Rectal smooth muscle tissue (tissue), 1 donor: ENCODE results near the gene VSIG10.

Experiments used
- H3K27ac ChIP-seq: one replicate; pipeline ENCODE4 v1.7.0; 2013; ENCODE audit warnings: low read depth, low read length, inconsistent platforms
- H3K27me3 ChIP-seq: one replicate; pipeline ENCODE4 v1.7.0; 2013; ENCODE audit warnings: low read length; ENCODE audit not compliant: control insufficient read depth, insufficient read depth
- H3K36me3 ChIP-seq: one replicate; pipeline ENCODE4 v1.7.0; 2013; ENCODE audit warnings: low read length; ENCODE audit not compliant: control insufficient read depth, insufficient read depth
- H3K4me1 ChIP-seq: one replicate; pipeline ENCODE4 v1.7.0; 2013; ENCODE audit warnings: low read length; ENCODE audit not compliant: control insufficient read depth, insufficient read depth
- H3K4me3 ChIP-seq: one replicate; pipeline ENCODE4 v1.7.0; 2013; ENCODE audit warnings: low read length
- H3K9ac ChIP-seq: one replicate; pipeline ENCODE4 v1.7.0; 2013; ENCODE audit warnings: low read length

Gene VSIG10

GRCh38 chr12:118053071-118053985 is 50.5 kb downstream of the VSIG10 start:
- H3K27me3 ChIP-seq: no peaks in the 10 kb centered on the region
- H3K9ac ChIP-seq: no peak overlapping the region
- peak overlapping the region; percentile 47 for H3K27ac ChIP-seq
- H3K4me3 ChIP-seq: no peak overlapping the region
- peaks cover 6% of the 10 kb centered on the region for H3K36me3 ChIP-seq
- peaks cover 5% of the 10 kb centered on the region for H3K4me1 ChIP-seq

- Histone ChIP-seq H3K4me1 (peaks cover 5% of the 10 kb centered on the region), H3K27me3 (no peaks in the 10 kb centered on the region), H3K36me3 (peaks cover 6% of the 10 kb centered on the region), H3K9ac (no peak overlapping the region), H3K27ac (peak overlapping the region; percentile 47), H3K4me3 (no peak overlapping the region)
Measured at GRCh38 chr12:118052324-118053070, 51.3 kb downstream of the VSIG10 start.

GRCh38 chr12:118050972-118051910 is 52.6 kb downstream of the VSIG10 start:
- no peaks in the 10 kb centered on the region for H3K27me3 ChIP-seq
- peaks cover 5% of the 10 kb centered on the region for H3K4me1 ChIP-seq
- no peak overlapping the region for H3K4me3 ChIP-seq
- H3K27ac ChIP-seq: no peak overlapping the region
- H3K9ac ChIP-seq: no peak overlapping the region
- peaks cover 6% of the 10 kb centered on the region for H3K36me3 ChIP-seq

GRCh38 chr12:118046430-118046829 is 57.4 kb downstream of the VSIG10 start:
- H3K27ac ChIP-seq: no peak overlapping the region

GRCh38 chr12:118044577-118044976 is 59.2 kb downstream of the VSIG10 start:
- H3K27ac ChIP-seq: no peak overlapping the region

More at GRCh38 chr12:118046430-118046829, 57.4 kb downstream of the VSIG10 start:
- peaks cover 18% of the 10 kb centered on the region for H3K36me3 ChIP-seq
- no peaks in the 10 kb centered on the region for H3K27me3 ChIP-seq
- no peak overlapping the region for H3K9ac ChIP-seq
- no peak overlapping the region for H3K4me3 ChIP-seq
- H3K4me1 ChIP-seq: no peaks in the 10 kb centered on the region

GRCh38 chr12:118044075-118044474 is 59.7 kb downstream of the VSIG10 start:
- H3K4me3 ChIP-seq: no peak overlapping the region
- H3K36me3 ChIP-seq: peaks cover 21% of the 10 kb centered on the region

More at GRCh38 chr12:118044577-118044976, 59.2 kb downstream of the VSIG10 start:
- Histone ChIP-seq H3K27me3 (no peaks in the 10 kb centered on the region), H3K9ac (no peak overlapping the region), H3K4me3 (no peak overlapping the region), H3K4me1 (no peaks in the 10 kb centered on the region), H3K36me3 (peaks cover 21% of the 10 kb centered on the region)

GRCh38 chr12:118042091-118042490 is 61.7 kb downstream of the VSIG10 start:
- no peaks in the 10 kb centered on the region for H3K4me1 ChIP-seq
- H3K4me3 ChIP-seq: no peak overlapping the region
- no peak overlapping the region for H3K9ac ChIP-seq
- no peaks in the 10 kb centered on the region for H3K27me3 ChIP-seq
- H3K27ac ChIP-seq: no peak overlapping the region
- peaks cover 21% of the 10 kb centered on the region for H3K36me3 ChIP-seq

More at GRCh38 chr12:118044075-118044474, 59.7 kb downstream of the VSIG10 start:
- Histone ChIP-seq H3K9ac (no peak overlapping the region), H3K27me3 (no peaks in the 10 kb centered on the region), H3K4me1 (no peaks in the 10 kb centered on the region), H3K27ac (no peak overlapping the region)

- H3K4me3 ChIP-seq: no peak overlapping the region
- no peak overlapping the region for H3K27ac ChIP-seq
- peaks cover 45% of the 10 kb centered on the region for H3K36me3 ChIP-seq
- H3K4me1 ChIP-seq: no peaks in the 10 kb centered on the region
- H3K9ac ChIP-seq: no peak overlapping the region
- H3K27me3 ChIP-seq: no peaks in the 10 kb centered on the region
Measured at GRCh38 chr12:118038137-118038536, 65.7 kb downstream of the VSIG10 start.

- H3K9ac ChIP-seq: no peak overlapping the region
- H3K4me3 ChIP-seq: no peak overlapping the region
- H3K27me3 ChIP-seq: no peaks in the 10 kb centered on the region
- no peaks in the 10 kb centered on the region for H3K4me1 ChIP-seq
- no peak overlapping the region for H3K27ac ChIP-seq
- H3K36me3 ChIP-seq: peaks cover 45% of the 10 kb centered on the region
Measured at GRCh38 chr12:118036672-118037411, 67.0 kb downstream of the VSIG10 start.

- Histone ChIP-seq H3K27me3 (no peaks in the 10 kb centered on the region), H3K4me3 (no peak overlapping the region), H3K9ac (no peak overlapping the region), H3K36me3 (peaks cover 38% of the 10 kb centered on the region), H3K27ac (no peak overlapping the region), H3K4me1 (no peaks in the 10 kb centered on the region)
Measured at GRCh38 chr12:118035190-118036041, 68.4 kb downstream of the VSIG10 start.
